C4-2B (cell line): Measurements from ENCODE around the gene SULT1B1.

Source experiments
- CTCF ChIP-seq: fragments of 450-650 bp; conservative IDR thresholded peaks from 2 replicates; pipeline ENCODE4 v1.5.1; 2017; ENCODE audit warnings: mild to moderate bottlenecking
- ZFX ChIP-seq: fragments of 450-650 bp; IDR thresholded peaks from 2 replicates; pipeline ENCODE4 v1.6.1; 2017

- TF ChIP-seq CTCF (no peak), ZFX (no peak)
Observed at GRCh38 chr4:69714086-69714485, 46.3 kb downstream of the SULT1B1 start.
